Stimulated activated CD4-positive, alpha-beta T cell treated with anti-CD3 and anti-CD28 coated beads, Interleukin-12 subunit alpha, Interleukin-12 subunit beta, amount 100 ng/mL, for 4 hours (primary cell): Measurements from ENCODE around the gene TLE6.
"Not testable (repeated sequence)": the region's sequence is repeated elsewhere in the genome, so short reads cannot be mapped to it uniquely, and the experiment has no call there.

Experiments
- DNase-seq: peaks from one replicate; pipeline ENCODE4 v3.0.0-alpha.2; 2020

The TLE6 gene

DNA sequence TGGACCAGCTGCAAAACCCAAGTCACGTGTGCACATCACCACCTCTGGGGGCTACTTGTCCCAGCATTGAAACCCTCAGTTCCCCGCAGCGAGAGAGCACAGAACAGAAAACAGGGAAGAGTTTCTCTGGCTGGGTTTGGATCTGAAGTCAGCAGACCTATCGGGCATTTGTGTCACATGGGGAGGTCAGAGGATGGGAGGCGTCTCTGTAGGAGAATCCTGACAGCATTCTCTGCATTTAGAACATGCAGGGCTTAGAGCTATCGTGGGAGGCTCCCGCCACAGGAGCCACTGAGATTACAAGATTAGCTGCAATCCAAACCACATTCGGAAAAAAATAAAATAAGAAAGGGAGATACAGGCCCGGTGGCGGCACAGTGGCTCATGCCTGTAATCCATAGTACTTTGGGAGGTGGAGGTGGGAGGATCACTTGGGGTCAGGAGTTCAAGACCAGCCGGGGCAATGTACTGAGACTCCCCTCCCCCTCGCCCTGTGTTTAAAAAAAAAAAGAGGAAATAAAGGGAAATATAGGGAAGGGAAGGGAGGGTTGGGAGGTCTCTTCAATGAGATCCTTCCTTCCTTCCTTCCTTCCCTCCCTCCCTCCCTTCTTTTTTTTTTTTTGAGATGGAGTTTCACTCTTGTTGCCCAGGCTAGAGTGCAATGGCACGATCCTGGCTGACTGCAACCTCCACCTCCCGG lies 2.9 kb upstream of the TLE6 start:
- DNase-seq: no peak

DNA sequence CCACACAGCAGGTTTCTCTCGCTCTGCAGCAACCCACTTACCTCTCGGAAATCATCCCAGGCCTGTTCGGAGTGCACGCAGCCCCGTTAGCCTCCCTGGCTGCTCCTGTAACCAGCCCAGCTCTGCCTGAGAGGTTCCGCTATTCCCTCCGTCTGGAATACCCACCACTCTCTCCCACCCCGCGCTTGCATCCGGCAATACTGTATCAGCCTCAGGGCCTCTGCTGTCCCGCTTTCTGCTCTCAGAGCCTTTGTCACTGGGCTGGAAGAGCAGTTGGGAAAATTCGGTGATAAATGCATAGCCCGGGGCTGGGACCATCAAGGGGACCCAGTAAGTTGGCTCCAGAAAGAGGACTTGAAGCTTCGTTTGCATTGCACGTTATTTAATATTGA lies 759 bp upstream of the TLE6 start:
- no peak for DNase-seq

DNA sequence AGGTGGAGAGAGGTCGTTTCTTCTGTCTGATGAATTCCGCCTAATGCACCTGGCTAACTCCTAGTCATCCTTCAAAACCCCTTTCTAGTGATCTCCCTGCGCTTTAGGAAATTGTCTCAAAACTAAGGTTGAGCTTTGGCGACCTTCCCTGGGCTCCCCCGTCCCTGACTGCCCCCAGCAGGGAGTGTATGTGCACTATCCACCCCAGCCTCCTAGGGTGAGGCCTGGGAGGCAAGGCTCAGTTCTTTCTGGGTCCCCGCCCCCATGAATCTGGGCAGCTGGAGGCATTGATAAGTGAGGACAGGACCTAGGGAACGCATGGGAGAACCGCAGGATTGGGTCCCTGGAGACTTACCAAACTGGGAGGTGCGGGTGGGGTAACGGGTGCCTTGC lies 378 bp downstream of the TLE6 start:
- DNase-seq: no peak

DNA sequence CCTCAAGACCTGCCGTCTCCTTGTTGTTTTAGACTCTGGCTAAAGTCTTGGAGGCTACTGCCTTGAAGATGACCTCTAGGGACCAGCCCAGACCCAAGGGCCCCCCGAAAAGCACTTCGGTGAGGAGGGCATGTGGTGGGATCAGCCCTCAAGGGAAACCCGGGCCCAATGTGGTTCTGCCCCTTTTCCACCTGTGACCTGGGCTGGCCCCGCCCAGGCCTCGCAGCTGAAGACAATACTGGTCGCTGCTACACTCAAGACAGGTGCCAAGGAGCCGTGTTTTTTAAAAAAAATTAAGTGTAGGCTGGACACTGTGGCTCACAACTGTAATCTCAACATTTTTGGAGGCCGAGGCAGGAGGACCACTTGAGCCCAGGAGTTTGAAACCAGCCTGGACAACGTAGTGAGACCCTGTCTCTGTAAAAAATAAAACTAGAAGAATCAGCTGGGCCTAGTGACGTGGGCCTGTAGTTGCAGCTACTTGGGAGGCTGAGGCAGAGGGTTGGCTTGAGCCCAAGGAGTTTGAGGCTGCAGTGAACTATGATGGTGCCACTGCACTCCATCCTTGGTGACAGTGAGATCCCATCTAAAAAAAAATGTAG lies 903 bp downstream of the TLE6 start:
- DNase-seq: no peak

DNA sequence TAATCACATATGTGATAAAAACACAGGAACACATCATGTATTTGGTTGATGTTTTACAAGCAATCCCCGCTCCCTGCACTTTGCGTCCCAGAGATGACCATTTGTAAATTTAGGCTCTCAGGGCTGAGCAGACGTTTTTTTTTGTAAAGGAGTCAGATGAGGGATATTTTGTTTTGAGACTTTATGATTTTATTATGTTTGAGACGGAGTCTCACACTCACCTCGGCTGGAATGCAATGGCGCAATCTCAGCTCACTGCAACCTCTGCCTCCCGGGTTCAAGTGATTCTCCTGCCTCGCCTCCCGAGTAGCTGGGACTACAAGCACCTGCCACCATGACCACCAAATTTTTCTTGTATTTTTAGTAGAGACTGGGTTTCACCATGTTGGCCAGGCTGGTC lies 1.4 kb downstream of the TLE6 start:
- no peak for DNase-seq

DNA sequence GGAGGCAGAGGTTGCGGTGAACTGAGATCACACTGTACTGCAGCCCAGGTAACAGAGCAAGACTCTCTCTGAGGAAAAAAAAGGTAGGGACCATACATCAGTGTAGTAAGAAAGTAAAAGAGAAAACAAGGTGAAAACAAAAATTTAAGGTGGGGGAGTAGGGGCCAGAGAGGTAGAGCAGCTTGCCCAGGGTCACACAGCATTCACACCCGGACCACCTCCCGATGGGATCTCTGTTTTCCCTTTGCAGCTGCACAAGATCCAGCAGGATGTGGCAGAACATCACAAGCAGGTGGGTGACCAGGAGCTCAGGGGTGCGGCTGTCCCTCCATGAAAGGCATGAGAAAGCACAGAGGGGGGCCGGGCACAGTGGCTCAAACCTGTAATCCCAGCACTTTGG lies 4.5 kb downstream of the TLE6 start:
- DNase-seq: no peak

DNA sequence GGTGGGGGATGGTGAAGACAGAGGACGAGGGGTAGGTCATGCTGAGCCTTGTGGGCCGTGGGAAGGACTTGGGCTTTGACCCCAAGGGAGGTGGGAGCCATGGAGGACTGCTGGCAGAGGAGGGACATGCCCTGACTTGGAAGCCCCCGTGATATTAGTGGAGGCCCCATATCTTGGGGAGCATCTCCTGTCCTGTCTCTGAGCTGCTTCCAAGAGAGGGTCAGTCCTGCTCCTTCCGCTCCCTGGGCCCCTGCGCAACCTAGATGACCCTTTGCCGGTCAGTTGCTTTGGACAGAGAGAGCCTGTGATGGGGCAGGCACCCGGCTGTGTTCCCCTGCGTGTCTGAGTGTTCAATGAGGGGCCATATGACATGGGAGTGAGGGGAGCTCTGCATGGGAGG lies 5.2 kb downstream of the TLE6 start:
- DNase-seq: no peak

DNA sequence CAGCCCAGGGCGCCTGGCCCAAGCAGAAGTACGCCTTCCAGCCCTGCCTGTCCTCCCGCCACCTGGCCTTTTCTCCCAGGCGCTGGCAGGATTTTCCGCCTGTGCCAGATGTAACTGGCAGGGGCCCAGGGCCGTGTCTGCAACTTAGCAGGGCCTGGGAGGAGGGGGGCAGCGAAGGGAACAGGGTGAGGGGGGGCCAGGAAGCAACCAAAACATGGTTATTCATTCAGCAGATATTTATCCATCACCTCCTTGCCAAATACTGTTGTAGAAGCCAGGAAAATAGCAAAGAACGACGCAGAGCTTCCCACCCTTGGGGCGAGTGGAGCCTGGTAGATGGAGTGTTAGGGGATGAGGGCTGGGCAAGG lies 5.6 kb downstream of the TLE6 start:
- DNase-seq: no peak

DNA sequence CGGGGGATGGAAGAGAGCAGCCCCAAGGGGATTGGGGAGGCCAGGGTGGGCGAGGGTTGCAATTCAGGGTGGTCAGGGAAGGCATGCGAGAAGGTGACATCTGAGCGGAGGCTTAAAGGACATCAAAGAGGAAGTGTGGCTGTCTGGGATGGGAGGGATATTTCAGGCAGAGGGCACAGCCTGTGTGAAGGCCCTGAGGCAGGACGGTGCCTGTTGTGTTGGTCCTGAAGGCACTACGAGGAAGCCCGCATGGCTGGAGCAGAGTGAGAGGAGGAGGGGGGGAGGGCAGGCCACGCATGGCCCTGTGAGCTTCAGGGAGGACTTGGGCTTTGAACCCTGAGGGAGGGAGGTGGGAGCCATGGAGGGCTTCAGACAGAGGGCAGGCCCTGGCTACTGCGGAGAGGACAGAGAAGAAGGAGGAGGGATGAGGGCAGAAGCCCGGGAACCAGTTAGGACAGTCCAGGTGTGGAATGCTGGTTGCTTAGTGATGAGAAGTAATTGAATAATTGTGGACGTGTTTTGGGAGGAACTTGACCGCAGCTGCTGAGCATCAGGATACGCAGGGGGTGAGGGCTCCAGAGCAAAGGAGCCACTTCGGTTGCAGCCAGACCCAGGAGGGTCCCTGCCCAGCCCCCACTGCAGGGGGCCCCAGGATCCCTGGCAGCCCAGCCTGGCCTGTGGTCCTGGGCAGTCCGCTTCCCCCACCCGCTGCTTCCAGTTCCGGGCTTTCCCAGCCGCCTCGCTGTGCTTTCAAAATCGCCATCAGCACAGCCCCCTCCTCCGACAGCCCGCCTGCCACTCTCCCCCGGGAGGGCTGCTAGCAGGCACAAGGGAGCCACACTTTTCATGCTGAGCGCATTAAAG lies 6.2 kb downstream of the TLE6 start:
- DNase-seq: no peak

DNA sequence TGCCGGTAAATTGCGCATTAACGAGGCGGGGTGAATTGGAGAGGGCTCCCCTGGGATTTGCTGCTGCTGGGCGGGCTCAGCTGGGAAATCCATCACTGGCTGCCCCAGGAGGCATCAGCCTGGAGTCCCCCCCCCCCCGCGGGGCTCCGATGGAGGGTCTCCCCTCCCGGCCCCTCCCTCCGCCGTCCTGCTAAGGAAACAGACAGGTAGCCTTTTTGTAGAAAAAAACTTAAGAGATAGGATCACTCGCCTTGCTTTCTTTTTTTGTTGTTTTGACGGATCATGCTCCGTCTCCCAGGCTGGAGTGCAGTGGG lies 6.8 kb downstream of the TLE6 start:
- DNase-seq: no peak

DNA sequence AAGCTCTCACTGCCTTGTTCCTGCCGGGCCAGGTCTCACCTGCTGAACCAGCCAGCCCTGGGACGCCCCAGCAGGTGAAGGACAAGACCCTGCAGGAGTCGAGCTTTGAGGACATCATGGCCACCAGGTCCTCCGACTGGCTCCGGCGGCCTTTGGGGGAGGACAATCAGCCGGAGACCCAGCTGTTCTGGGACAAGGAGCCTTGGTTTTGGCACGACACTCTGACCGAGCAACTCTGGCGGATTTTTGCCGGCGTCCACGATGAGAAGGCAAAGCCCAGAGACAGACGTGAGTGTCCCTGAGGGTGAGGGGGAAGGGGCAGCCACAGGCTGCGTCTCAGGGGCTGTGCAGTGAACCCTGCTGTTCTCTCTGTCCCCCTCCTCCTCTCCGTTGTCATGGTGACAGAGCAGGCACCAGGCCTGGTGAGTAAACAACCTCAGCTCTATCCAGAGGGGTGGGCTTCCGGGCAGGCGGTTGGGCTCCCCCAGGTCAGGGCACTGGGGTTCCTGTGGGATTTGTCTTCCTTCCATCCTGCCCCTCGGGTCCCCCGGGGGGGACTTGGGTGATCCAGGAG lies 9.7 kb downstream of the TLE6 start:
- no peak for DNase-seq

DNA sequence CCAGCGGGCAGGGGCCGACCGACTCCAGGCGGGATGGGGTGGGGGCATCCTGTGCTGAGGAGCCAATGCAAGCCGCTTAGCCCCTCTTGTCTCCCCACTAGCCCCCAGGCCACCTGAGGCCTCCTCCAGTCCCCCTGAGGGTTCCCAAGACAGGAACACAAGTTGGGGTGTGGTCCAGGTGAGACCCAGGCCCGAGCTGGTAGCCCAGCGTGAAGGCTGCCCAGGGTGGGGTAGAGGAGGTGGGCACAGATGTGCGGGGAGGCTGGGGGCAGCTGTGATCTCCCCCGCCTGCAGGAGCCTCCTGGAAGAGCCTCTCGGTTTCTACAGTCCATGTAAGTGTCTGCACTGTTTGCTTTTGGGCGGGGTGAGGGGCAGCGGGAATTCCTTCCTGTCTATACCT lies 10.4 kb downstream of the TLE6 start:
- DNase-seq: no peak

DNA sequence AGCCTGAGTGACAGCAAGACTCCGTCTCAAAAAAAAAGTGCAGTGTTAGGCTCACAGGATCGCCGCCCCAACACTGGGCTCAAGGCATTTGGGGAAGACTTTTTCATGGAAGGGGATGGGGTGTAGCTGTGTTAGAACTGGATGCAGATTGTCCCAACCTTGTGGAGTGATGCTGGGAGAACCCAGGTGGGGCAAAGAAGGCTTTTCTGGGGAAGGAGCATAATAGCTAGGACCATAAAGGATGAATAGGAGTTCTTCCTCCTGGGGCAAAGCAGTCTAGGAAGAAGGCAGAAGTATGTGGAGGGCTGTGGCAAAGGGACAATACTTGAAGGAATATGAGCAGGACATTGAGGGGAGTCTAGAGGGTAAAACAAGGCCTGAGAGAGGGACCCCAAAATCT lies 11.2 kb downstream of the TLE6 start:
- no peak for DNase-seq

DNA sequence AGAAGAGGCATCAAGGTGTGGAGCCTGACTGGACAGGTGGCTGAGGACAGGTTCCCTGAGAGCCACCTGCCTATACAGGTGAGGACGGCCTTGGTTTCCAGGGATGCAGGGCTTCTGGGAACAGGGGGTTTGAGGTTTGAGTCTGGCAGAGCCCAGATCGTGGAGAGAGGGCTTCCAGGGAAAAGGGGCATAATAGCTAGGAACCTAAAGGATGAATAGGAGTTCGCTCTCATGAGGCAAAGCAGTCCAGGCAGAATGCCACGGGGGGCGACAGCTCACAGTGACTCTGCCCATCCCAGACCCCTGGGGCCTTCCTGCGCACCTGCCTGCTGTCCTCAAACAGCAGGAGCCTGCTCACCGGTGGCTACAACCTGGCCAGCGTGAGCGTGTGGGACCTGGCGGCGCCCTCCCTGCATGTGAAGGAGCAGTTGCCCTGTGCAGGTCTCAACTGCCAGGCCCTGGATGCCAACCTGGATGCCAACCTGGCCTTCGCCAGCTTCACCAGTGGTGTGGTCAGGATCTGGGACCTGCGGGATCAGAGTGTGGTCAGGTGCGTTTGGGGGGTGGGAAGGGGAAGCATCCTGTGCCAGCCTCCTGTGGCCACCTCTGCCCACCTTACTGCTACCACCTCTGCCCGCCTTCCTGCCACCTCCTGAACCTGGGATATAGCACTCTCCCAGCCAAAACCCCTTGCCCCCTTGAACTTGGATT lies 12.0 kb downstream of the TLE6 start:
- DNase-seq: no peak

DNA sequence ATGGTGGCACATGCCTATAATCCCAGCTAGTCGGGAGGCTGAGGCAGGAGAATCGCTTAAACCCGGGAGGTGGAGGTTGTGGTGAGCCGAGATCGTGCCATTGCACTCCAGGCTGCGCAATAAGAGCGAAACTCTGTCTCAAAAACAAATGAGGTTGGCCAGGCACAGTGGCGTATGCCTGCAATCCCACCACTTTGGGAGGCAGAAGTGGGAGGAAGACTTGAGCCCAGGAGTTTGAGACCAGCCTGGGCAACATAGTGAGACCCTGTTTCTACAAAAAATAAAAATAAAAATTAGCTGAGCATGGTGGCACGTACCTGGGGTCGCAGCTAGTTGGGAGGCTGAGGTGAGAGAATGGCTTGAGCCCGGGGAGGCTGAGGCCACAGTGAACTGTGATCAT lies 15.0 kb downstream of the TLE6 start:
- not testable (repeated sequence) for DNase-seq

DNA sequence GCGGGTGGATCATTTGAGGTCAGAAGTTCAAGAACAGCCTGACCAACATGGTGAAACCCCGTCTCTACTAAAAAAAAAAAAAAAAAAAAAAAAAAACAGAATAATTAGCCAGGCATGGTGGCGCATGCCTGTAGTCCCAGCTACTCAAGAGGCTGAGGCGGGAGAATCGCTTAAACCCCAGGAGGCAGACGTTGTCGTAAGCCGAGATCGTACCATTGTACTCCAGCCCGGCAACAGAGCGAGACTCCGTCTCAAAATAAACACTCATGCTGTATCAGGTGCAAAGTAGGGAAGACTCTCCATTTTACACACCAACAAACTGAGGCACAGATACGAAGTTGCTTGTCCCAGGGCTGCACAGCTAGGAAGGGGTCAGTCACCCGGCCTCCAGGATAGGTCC lies 15.6 kb downstream of the TLE6 start:
- no peak for DNase-seq

DNA sequence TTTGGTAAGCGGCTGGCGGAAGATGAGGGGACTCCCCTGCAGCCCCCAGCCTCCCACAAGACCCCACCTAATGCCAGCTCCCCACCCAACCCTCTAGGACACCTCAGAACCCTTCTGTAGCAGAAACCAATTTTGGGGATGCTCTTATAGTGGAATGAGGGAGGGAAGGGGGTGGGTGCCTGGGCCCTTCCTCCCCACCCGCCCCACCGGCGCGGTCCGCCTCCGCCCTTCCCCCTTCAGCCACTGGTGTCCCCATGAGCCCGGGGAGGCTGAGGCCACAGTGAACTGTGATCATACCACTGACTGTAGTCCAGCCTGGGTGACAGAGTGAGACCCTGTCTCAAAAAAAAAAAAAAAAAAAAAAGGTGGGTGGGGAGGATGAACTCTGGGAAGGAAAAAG lies 16.2 kb downstream of the TLE6 start:
- no peak for DNase-seq

DNA sequence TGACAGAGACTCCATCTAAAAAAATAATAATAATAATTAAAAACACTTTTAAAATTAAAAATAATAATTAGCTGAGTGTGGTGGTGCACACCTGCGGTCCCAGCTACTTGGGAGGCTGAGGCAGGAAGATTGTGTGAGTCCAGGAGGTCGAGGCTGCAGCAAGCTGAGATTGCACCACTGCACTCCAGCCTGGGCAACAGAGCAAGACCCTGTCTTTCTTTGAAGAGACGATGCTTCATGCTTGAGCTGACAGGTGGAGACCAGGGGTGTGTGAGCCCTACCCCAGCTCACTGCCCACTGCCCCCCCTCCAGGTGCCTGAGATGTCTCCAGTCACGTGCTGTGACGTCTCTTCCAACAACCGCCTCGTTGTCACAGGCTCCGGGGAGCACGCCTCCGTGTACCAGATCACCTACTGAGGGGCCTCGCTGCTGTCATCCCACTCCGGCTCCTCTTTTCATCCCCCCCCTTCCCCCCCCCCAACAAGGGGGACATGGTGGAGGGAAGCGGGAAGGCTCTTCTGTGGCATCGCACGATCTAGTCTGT lies 17.3 kb downstream of the TLE6 start:
- DNase-seq: no peak

DNA sequence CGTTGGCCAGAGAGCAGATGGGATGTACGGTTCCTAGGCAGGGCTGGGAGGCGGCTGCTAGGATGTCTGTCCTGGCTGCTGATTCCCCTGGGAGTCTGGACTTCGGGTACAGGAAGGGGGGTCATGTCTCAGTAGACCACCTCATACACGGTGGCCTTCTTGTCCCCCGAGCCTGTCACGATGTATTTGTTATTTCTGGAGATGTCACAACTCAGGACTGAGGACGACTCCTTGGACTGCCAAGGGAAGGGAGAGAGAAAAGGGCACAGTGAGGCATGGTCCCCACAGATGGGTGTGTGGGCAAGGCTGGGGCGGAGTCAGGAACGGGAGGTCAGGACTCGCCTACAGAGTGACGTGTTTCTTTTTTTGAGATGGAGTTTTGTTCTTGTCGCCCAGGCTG lies 20.4 kb downstream of the TLE6 start:
- no peak for DNase-seq

DNA sequence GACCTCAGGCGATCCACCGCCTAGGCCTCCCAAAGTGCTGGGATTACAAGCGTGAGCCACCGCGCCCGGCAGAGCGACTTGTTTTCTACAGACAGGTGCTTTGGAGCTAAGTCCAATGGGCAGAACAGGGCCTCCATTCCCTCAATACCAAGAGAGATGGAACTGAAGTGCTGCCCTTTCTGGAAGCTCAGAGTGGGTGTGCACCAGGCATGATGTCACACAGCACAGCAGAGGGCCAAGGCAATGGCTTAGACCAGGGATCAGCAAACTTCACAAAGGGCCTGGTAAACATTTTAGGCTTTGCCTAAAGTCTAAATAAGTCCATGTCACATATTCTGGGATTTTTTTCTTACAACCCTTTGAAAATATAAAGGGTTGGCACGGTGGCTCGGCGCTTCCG lies 21.3 kb downstream of the TLE6 start:
- no peak for DNase-seq

DNA sequence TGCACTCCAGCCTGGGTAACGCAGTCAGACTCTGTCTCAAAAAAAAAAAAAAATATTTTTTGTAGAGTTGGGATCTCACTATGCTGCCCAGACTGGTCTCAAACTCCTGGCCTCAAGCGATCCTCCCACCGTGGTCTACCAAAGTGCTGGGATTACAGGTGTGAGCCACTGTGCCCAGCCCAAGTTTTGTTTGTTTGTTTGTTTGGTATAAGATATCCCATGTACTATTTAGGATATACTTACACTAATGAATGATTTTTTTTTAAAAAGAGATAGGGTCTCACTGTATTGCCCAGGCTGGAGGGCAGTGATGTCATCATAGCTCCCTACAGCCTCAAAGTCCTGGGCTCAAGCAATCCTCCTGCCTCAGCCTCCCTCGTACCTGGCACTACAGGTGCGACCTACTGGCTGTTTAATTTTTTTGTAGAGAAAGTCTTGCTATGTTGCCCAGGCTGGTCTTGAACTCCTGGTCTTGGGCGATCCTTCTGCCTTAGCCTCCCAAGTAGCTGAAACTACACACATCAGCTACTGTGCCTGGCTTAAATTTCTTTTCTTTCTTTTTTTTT lies 24.0 kb downstream of the TLE6 start:
- DNase-seq: no peak

DNA sequence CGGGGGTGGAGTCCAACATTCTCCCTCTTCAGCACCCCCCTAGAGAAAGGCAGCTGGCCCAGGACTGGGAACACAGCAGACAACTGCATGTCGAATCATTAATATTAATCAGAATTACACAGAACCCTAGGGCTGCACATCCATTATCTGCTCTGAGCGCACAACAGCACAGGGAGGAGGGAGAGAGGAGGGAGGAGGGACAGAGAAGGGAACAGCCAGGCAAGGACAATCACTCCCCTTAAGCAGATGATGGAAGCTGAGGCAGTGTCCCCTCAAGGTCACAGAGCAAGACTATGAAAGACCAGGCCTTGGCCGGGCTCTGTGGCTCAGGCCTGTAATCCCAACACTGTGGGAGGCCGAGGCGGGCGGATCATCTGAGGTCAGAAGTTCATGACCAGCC lies 25.7 kb downstream of the TLE6 start:
- no peak for DNase-seq

DNA sequence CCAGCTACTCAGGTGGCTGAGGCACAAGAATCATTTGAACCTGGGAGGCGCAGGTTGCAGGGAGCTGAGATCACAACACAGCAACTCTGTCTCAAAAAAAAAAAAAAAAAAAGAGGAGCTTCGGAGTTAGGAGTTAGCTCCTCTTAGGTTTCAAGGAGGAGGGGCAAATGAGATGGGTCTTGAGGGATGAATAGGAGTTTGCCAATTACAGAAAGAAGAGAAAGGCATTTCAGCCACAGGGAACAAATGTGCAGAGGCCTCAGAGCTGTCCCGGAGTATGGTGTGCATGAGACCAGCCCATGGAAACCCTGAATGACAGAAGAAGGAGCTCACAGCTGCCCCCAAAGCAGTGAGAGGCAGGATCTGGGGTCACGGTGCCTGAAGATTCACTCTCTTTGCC lies 27.2 kb downstream of the TLE6 start:
- DNase-seq: no peak
